ENCODE data around the gene TGDS.
"Not testable (repeated sequence)": the region's sequence is repeated elsewhere in the genome, so short reads cannot be mapped to it uniquely, and the experiment has no call there.

Gene TGDS

DNA sequence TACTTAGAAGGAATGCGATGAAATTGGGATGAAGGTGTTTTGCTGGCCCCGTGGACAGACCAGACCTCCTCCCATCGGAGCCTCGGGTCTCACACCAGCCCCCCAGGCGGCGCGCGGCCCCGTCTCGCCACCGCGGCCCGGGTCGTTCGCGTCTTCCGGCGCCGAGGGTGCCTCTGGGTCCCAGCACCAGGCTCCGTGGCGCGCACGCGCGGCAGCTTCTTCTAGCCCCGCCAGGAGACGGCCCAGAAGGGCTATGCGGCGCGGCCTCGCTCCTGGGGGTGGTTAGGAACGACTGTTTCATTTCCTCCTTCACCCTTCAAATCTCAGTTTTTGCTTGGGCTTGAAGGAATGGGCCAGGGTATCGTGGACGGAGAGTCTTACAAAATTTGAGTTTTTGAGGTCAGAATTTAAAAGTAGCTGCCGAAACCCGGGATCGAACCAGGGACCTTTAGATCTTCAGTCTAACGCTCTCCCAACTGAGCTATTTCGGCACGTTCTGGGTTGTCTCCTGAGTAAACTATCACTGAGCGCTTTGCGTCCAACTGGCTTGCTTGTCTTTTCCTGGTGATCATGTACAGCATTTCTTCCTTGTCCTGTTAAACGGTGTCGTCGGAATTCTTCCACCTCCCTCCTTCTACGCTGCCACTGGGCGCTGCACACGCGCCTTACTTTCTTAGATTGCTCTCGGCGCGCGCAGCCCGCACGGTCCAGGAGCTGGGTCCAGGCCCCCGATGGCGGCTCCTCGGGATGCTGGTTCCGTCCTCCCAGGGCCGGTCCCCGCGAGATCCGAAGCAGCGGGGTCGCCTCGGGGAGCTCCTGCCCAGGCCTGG lies 46.5 kb downstream of the TGDS start:
- peak; percentile 91 for DNase-seq

DNA sequence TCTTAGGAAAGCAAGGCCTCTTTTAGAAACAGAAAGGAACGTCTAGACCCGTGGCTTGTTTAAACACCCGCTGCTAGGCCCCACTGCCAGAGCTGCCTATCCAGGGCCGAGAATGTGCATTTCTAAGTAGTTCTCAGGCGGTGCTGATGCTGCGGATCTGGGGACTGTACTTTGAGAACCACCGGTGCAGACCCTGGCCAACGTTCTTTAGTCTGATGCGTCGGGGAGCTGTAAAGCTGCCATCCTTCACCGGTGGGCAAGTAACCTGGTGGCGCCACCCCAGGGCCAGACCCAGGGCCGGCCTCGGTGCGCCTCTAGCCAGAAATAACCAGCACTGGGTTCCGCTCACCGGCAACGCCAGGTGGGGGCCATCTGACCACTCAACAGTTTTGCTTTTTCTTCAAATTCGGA lies 47.1 kb downstream of the TGDS start:
- DNase-seq = peak; percentile 91

DNA sequence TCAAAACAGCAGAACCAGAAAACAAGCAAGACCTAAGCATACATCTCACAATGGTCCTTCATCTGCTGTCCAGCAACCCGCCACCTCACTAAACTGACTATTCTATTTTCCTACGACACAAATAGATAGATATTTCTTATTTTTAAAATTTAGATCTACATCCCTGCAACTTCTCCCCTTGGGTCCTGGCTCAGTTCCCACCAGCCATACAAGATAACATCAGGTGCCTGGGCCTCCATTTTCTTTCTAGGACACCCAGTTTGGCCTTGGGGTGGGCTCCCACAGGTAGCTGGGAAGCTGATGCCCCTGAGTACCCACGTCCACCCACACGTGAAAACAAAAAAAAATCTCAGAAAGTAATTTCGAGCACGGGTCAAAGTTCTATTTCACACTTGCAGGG lies 47.6 kb downstream of the TGDS start:
- no peak for DNase-seq

- no peak for DNase-seq
Observed at GRCh38 chr13:94546061-94546839, 49.7 kb downstream of the TGDS start.

DNA sequence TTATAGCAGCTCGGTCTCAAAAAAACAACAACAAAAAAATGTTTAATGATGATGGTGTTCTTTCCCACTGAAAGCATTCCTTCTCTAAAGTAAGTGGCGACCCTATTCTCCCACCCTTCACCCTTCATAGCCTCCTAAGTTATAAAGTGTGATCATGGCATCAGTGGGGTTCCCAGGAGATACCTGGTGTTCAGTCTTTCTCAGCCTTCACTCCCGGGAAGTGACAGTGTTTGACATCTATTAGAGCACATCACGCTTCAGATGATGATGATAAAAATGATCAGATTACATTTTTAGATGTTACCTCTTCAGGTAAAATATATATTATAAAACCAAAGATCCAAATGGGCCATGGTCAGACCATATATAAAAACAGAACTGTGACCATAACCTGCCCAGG lies 51.0 kb downstream of the TGDS start:
- DNase-seq = no peak

GRCh38 chr13:94542917-94543316 lies 53.0 kb downstream of the TGDS start:
- no peak for DNase-seq

GRCh38 chr13:94537740-94538630 lies 58.0 kb downstream of the TGDS start:
- DNase-seq = no peak

GRCh38 chr13:94535775-94536174 lies 60.2 kb downstream of the TGDS start:
- DNase-seq = no peak

- DNase-seq = no peak
Observed at GRCh38 chr13:94535231-94535630, 60.7 kb downstream of the TGDS start.

- no peak for DNase-seq
Observed at GRCh38 chr13:94534166-94534565, 61.8 kb downstream of the TGDS start.

DNA sequence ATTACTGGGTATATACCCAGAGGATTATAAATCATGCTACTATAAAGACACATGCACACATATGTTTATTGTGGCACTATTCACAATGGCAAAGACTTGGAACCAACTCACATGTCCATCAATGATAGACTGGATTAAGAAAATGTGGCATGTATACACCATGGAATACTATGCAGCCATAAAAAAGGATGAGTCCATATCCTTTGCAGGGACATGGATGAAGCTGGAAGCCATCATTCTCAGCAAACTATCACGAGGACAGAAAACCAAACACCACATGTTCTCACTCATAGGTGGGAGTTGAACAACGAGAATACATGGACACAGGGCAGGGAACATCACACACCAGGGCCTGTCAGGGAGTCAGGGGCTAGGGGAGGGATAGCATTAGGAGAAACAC lies 63.7 kb downstream of the TGDS start:
- DNase-seq = not testable (repeated sequence)

GRCh38 chr13:94526956-94527355 lies 69.0 kb downstream of the TGDS start:
- not testable (repeated sequence) for DNase-seq

- no peak for DNase-seq
Observed at GRCh38 chr13:94525781-94526180, 70.2 kb downstream of the TGDS start.

GRCh38 chr13:94524407-94524806 lies 71.5 kb downstream of the TGDS start:
- no peak for DNase-seq
